Spleen (tissue), 7 donors: ENCODE measurements around the gene TRUB2.

Source experiments
- CTCF ChIP-seq, 11 experiments: fragments of 200-600 bp in 7 of 11; fragments of 450-650 bp in 4 of 11; sonication (generic) in 4 of 11; IDR thresholded peaks in 8 of 11; conservative IDR thresholded peaks in 3 of 11; 1 replicate in 7 of 11; 2 replicates in 4 of 11; pipeline versions ENCODE4 v1.4.0 to v1.8.0; 2016 to 2021; ENCODE audit warnings: antibody characterized with exemption in 11 of 11, inconsistent platforms in 4 of 11, mild to moderate bottlenecking in 1 of 11
- POLR2AphosphoS5 ChIP-seq, 3 donors: sonication (generic); formaldehyde crosslinking; IDR thresholded peaks; one replicate each; pipeline ENCODE4 v1.5.1; 2017; ENCODE audit warnings: antibody characterized with exemption in 3 of 3
- donor health status: DM: no; HTN: no; CAD: no; lungs with moderate emphysema.
- donor health status: DM: no; HTN: no; CAD: no.
- donor health status: DM: no; HTN: no; CAD: no.

GRCh38 chr9:128274245-128274644, 48.0 kb downstream of the TRUB2 start:
- no peak for TF ChIP-seq POLR2AphosphoS5 (IDR thresholded peaks at IDR 0.05)
- TF ChIP-seq CTCF (IDR thresholded peaks at IDR 0.05 in 8 of 11, conservative IDR thresholded peaks at IDR 0.05 in 3 of 11), result no peak
